ENCODE data around the gene PAXIP1. TPM values are rescaled to one million over a fixed set of nuclear protein-coding genes. Genes with fewer than 3 reads are reported as not detected.

Gene PAXIP1
- total and polyA plus RNA-seq, 7 donors, result 4.2 to 13.6 (median 9.2) TPM

DNA sequence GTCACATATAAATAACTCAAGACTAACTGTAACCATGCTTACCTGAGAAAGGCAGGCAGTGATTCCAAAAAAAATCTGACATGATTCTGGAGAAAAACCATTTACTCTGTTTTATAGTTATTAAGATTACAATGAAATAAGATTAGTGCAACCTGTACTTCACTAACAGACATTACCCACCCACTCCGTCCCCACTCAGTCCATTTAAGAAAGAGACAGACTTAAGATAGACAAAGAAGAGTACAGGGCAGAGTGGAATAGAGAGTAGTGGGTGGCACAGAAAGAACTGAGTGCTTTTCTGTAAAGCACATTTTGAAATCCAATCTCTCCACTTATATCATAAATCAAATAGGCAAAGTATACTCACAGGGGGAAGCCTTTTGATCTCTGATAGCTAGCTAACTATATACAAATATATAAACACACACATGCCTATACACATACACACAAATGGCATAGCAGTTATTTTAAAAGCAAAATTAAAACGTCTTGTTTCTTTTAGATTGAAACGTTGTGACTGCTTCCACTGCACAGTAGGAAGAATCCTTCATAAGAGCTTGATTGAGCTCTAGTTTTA lies 11.9 kb downstream of the PAXIP1 start:
- intact Hi-C loops (cut with DNase I), result no loop called here
- Histone ChIP-seq H3K4me1 (no peaks in the 10 kb centered on the region), H3K27me3 (no peaks in the 10 kb centered on the region), H3K27ac (no peak overlapping the region), H3K4me3 (no peak overlapping the region), H3K9me3 (no peaks in the 10 kb centered on the region), H3K36me3 (peaks cover 0 to 43% (median 4%) of the 10 kb centered on the region in 4 donors)
- TF ChIP-seq POLR2AphosphoS5 (IDR thresholded peaks at IDR 0.05) (no peak), EP300 (IDR thresholded peaks at IDR 0.05) (no peak), POLR2A (IDR thresholded peaks at IDR 0.05) (no peak)
- TF ChIP-seq, protein P1, sequence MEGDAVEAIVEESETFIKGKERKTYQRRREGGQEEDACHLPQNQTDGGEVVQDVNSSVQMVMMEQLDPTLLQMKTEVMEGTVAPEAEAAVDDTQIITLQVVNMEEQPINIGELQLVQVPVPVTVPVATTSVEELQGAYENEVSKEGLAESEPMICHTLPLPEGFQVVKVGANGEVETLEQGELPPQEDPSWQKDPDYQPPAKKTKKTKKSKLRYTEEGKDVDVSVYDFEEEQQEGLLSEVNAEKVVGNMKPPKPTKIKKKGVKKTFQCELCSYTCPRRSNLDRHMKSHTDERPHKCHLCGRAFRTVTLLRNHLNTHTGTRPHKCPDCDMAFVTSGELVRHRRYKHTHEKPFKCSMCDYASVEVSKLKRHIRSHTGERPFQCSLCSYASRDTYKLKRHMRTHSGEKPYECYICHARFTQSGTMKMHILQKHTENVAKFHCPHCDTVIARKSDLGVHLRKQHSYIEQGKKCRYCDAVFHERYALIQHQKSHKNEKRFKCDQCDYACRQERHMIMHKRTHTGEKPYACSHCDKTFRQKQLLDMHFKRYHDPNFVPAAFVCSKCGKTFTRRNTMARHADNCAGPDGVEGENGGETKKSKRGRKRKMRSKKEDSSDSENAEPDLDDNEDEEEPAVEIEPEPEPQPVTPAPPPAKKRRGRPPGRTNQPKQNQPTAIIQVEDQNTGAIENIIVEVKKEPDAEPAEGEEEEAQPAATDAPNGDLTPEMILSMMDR (IDR thresholded peaks at IDR 0.05), result no peak
- no peak for DNase-seq
- WGBS, 2 donors, result 60 to 80% methylated on average over 3 of the region's 3 CpGs

DNA sequence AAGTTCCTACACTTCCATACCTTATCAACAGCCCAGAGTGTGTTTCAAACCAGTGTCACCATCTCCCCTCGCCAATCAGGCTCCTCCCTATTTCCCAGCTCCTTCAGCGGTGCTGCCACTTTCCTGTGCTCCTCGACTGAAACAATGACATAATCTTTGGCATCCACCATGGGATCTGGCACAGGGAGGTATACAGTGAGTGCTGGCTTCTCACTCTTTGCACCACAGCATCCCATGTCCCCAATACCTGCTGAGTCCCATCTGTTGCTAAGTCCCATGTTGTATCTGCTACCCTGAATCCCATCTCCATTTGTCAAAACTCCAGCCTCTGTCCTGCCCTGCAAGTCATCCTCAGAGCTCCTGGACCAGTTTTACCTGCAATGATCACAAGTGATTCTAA lies 15.4 kb downstream of the PAXIP1 start:
- 73 to 83% methylated on average over 3 of the region's 3 CpGs for WGBS, 2 donors
- no peak overlapping the region for H3K4me3 ChIP-seq
- intact Hi-C loops (cut with DNase I), result no loop called here
- H3K4me1 ChIP-seq, result peaks cover 0 to 13% (median 7%) of the 10 kb centered on the region in 4 donors
- peaks cover 0 to 19% (median 0%) of the 10 kb centered on the region in 4 donors for H3K36me3 ChIP-seq
- DNase-seq, result no peak
- TF ChIP-seq EP300 (IDR thresholded peaks at IDR 0.05) (no peak), POLR2A (IDR thresholded peaks at IDR 0.05) (no peak)
- TF ChIP-seq, protein P1 (IDR thresholded peaks at IDR 0.05), result no peak
- H3K27ac ChIP-seq, result no peak overlapping the region
- H3K9me3 ChIP-seq, result no peaks in the 10 kb centered on the region
- H3K27me3 ChIP-seq, result no peaks in the 10 kb centered on the region

DNA sequence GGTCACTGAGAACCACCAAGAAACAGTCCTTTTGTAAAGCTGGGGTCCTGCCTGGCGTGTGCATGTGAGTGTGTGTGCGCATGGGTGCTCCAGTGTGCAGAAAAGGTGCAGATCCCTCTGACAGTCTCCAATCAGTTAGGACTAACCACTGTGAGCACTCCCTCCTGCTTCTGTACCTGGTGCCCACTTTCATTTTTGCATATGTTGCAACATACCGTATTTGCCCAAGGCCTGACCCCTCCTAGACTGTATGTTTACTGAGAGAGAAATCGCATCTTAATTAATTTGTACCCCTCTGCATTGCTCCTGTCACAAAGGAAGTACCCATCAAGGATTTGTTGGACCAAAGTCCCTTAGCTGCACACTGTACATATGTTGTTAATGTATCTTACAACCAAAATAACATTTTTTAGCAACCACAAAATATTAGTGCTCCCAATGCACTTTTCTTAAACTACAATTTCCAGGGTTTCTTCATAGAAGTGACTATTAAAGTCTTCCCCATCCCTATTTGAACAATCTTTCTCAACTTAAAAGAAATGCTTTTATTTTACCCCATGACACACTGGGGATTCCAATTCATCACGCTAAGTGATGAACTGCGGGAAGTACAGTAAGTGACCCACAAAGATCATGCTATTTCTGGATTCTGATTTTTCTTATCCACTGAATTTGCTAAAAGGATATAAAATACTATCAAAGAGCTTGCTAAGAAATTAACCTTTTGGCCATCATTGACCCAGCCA lies 16.6 kb downstream of the PAXIP1 start:
- WGBS, 2 donors, result 93 to 94% methylated on average over 6 of the region's 6 CpGs
- intact Hi-C loops (cut with DNase I), result no loop called here
- DNase-seq, result no peak

DNA sequence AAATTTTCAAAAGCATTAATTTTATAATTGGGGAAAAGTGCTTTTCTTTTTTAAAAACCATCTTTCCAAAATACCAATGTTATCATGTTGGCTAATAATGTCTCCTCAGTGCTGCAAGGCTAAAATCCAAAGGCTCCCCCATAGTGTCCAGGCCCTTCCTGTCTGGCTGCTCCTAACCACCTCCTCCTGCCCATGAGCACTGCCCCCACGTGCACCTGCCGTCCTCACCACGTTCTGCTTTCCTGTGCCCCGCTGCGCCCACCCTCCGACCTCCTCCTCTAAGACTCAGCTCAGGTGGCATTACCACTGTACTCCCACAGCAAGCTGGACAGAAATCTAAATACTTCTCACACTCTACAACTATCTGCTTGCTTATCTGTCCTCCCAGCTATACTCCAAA lies 17.7 kb downstream of the PAXIP1 start:
- H3K27me3 ChIP-seq, result no peaks in the 10 kb centered on the region
- 84 to 87% methylated on average over 6 of the region's 6 CpGs for WGBS, 2 donors
- TF ChIP-seq POLR2AphosphoS5 (IDR thresholded peaks at IDR 0.05) (no peak), EP300 (IDR thresholded peaks at IDR 0.05) (no peak), POLR2A (IDR thresholded peaks at IDR 0.05) (no peak)
- TF ChIP-seq, protein P1 (IDR thresholded peaks at IDR 0.05), result no peak
- H3K27ac ChIP-seq, result peak overlapping the region in 1 of 4 donors; percentile 25
- no peak overlapping the region for H3K4me3 ChIP-seq
- no peak for DNase-seq
- H3K4me1 ChIP-seq, result peaks cover 0 to 13% (median 7%) of the 10 kb centered on the region in 4 donors
- no peaks in the 10 kb centered on the region for H3K9me3 ChIP-seq
- H3K36me3 ChIP-seq, result peaks cover 0 to 18% (median 0%) of the 10 kb centered on the region in 4 donors
- intact Hi-C loops (cut with DNase I), result no loop called here

More for the DNA sequence above, 16.6 kb downstream of the PAXIP1 start:
- no peak overlapping the region for H3K4me3 ChIP-seq
- peaks cover 0 to 14% (median 0%) of the 10 kb centered on the region in 4 donors for H3K36me3 ChIP-seq
- TF ChIP-seq POLR2A (IDR thresholded peaks at IDR 0.05), result no peak
- TF ChIP-seq POLR2AphosphoS5 (IDR thresholded peaks at IDR 0.05), result no peak
- TF ChIP-seq EP300 (IDR thresholded peaks at IDR 0.05), result no peak
- TF ChIP-seq, protein P1 (IDR thresholded peaks at IDR 0.05), result no peak
- H3K27me3 ChIP-seq, result no peaks in the 10 kb centered on the region
- peaks cover 0 to 13% (median 7%) of the 10 kb centered on the region in 4 donors for H3K4me1 ChIP-seq
- no peak overlapping the region for H3K27ac ChIP-seq
- H3K9me3 ChIP-seq, result no peaks in the 10 kb centered on the region

All from sigmoid colon (tissue), 7 donors.